ENCODE measurements around the gene TSC2.

GRCh38 chr16:2082171-2082982 is 34.6 kb downstream of the TSC2 start:
- peak in 1 of 4 donors; percentile 42 for TF ChIP-seq POLR2A (IDR thresholded peaks at IDR 0.05)
- TF ChIP-seq CTCF (IDR thresholded peaks at IDR 0.05): peak in 5 of 7 experiments; percentile 21 to 54 (median 22)
- peak; percentile 10 to 91 (median 34) for TF ChIP-seq POLR2AphosphoS5 (IDR thresholded peaks at IDR 0.05)
- no peak for TF ChIP-seq EP300 (IDR thresholded peaks at IDR 0.05)
